CD14-positive monocyte (primary cell): ENCODE measurements around the gene SRD5A1. TPM values are rescaled to one million over a fixed set of nuclear protein-coding genes. Genes with fewer than 3 reads are reported as not detected.

Experiments used
- DNase-seq, 3 donors: peaks; one replicate each; pipeline ENCODE4 v3.0.0-alpha.2; 2011 to 2022
- H2AFZ ChIP-seq: 2 replicates; pipeline ENCODE4 v1.6.0; 2012; ENCODE audit warnings: mild to moderate bottlenecking, low read depth, low read length, inconsistent platforms; ENCODE audit not compliant: insufficient read depth, poor library complexity, severe bottlenecking
- H3K27ac ChIP-seq, 2 donors: 1 replicate in 1 of 2; 2 replicates in 1 of 2; pipeline ENCODE4 v1.5.1; 2012 to 2013; ENCODE audit warnings: low read length in 2 of 2, control low read depth in 1 of 2, inconsistent platforms in 1 of 2, low read depth in 1 of 2, mild to moderate bottlenecking in 1 of 2
- H3K27me3 ChIP-seq, 2 donors: one replicate each; pipeline versions ENCODE4 v1.6.0 to v1.6.1; 2011 to 2013; ENCODE audit warnings: low read length in 2 of 2; ENCODE audit not compliant: control insufficient read depth in 2 of 2, insufficient read depth in 2 of 2
- H3K36me3 ChIP-seq, 2 donors: replicated peaks in 1 of 2; 1 replicate in 1 of 2; 2 replicates in 1 of 2; pipeline versions ENCODE4 v1.5.1 to v1.6.1; 2012 to 2013; ENCODE audit warnings: low read length in 2 of 2, control low read depth in 1 of 2, inconsistent platforms in 1 of 2, mild to moderate bottlenecking in 1 of 2; ENCODE audit not compliant: insufficient read depth in 2 of 2, control insufficient read depth in 1 of 2
- H3K4me1 ChIP-seq, 2 donors: 1 replicate in 1 of 2; 2 replicates in 1 of 2; pipeline versions ENCODE4 v1.5.1 to v1.6.1; 2012 to 2013; ENCODE audit warnings: low read length in 2 of 2, control low read depth in 1 of 2, inconsistent platforms in 1 of 2, mild to moderate bottlenecking in 1 of 2, moderate library complexity in 1 of 2; ENCODE audit not compliant: insufficient read depth in 2 of 2, control insufficient read depth in 1 of 2
- H3K4me2 ChIP-seq: replicated peaks from 2 replicates; pipeline ENCODE3; 2012; ENCODE audit warnings: low read length, moderate library complexity, mild to moderate bottlenecking; ENCODE audit not compliant: poor library complexity, severe bottlenecking; ENCODE audit errors: extremely low read depth
- H3K4me3 ChIP-seq, 3 experiments: fragments of 200-600 bp in 1 of 3; sonication (generic) in 1 of 3; replicated peaks in 1 of 3; 1 replicate in 2 of 3; 2 replicates in 1 of 3; pipeline ENCODE4 v1.5.1; 2011 to 2013; ENCODE audit warnings: low read length in 3 of 3, mild to moderate bottlenecking in 3 of 3, control low read depth in 2 of 3, low read depth in 2 of 3, inconsistent platforms in 1 of 3, moderate library complexity in 1 of 3
- H3K79me2 ChIP-seq: 2 replicates; pipeline ENCODE4 v1.6.0; 2012; ENCODE audit warnings: mild to moderate bottlenecking, control low read depth, inconsistent platforms, low read length, moderate library complexity; ENCODE audit not compliant: insufficient read depth
- H3K9ac ChIP-seq: 2 replicates; pipeline ENCODE4 v1.6.0; 2017; ENCODE audit warnings: low read length, mild to moderate bottlenecking; ENCODE audit not compliant: insufficient read depth, poor library complexity, severe bottlenecking
- H3K9me3 ChIP-seq, 2 donors: replicated peaks in 1 of 2; 1 replicate in 1 of 2; 2 replicates in 1 of 2; pipeline versions ENCODE4 v1.5.1 to v1.6.1; 2012 to 2013; ENCODE audit warnings: low read length in 2 of 2, control low read depth in 1 of 2; ENCODE audit not compliant: control insufficient read depth in 1 of 2, insufficient read depth in 1 of 2
- H4K20me1 ChIP-seq: 2 replicates; pipeline ENCODE4 v1.6.0; 2012; ENCODE audit warnings: mild to moderate bottlenecking, low read length, control low read depth, moderate library complexity; ENCODE audit not compliant: insufficient read depth
- H3K27ac Mint-ChIP-seq, 7 donors: one replicate each; pipeline ENCODE4 v1.8.0; 2020; ENCODE audit warnings: mild to moderate bottlenecking in 7 of 7, mixed read lengths in 7 of 7, moderate library complexity in 6 of 7, inconsistent platforms in 2 of 7
- H3K27me3 Mint-ChIP-seq, 3 donors: one replicate each; pipeline ENCODE4 v1.8.0; 2021 to 2022; ENCODE audit warnings: low read depth in 3 of 3, mild to moderate bottlenecking in 3 of 3, mixed read lengths in 3 of 3, moderate library complexity in 3 of 3, inconsistent platforms in 1 of 3
- H3K36me3 Mint-ChIP-seq, 2 donors: one replicate each; pipeline ENCODE4 v1.8.0; 2020; ENCODE audit warnings: mixed read lengths in 2 of 2, inconsistent platforms in 1 of 2, mild to moderate bottlenecking in 1 of 2
- H3K4me1 Mint-ChIP-seq: one replicate; pipeline ENCODE4 v1.8.0; 2020; ENCODE audit warnings: mild to moderate bottlenecking, mixed read lengths
- H3K4me3 Mint-ChIP-seq, 2 donors: one replicate each; pipeline ENCODE4 v1.8.0; 2020; ENCODE audit warnings: mild to moderate bottlenecking in 2 of 2, mixed read lengths in 2 of 2, moderate library complexity in 1 of 2
- H3K9me3 Mint-ChIP-seq, 7 donors: one replicate each; pipeline ENCODE4 v1.8.0; 2020 to 2022; ENCODE audit warnings: mixed read lengths in 7 of 7, mild to moderate bottlenecking in 6 of 7, moderate library complexity in 6 of 7, inconsistent platforms in 2 of 7
- CTCF ChIP-seq: fragments of 200-600 bp; IDR thresholded peaks from one replicate; pipeline ENCODE4 v1.8.0; 2022; ENCODE audit warnings: antibody characterized with exemption, mild to moderate bottlenecking
- WGBS: methylation state at CpG from one replicate; pipeline ENCODE4 v1.1.5; 2013; ENCODE audit warnings: missing lambda C conversion rate; ENCODE audit not compliant: insufficient coverage; 5-methylcytosine and 5-hydroxymethylcytosine counted together
- intact Hi-C, 2 donors: fragments of 100-400 bp; cut with micrococcal nuclease; formaldehyde crosslinking; loops; one replicate each; pipeline versions ENCODE4 v1.15.0 to v1.15.1; 2023
- polyA plus RNA-seq, 3 donors: library from polyadenylated mRNA; depleted of rRNA in 1 of 3; unstranded in 2 of 3; stranded (reverse) in 1 of 3; fragments of 300-500 nt in 2 of 3; fragments of >200 nt in 1 of 3; fragmentation: Illumina TruSeq in 2 of 3; gene quantifications; 1 replicate in 2 of 3; 2 replicates in 1 of 3; pipeline ENCODE4 v1.2.3, GENCODE V29; 2012 to 2021

Gene SRD5A1
- polyA plus RNA-seq, 3 donors, result 21.2 to 34.7 (median 26.0) TPM

DNA sequence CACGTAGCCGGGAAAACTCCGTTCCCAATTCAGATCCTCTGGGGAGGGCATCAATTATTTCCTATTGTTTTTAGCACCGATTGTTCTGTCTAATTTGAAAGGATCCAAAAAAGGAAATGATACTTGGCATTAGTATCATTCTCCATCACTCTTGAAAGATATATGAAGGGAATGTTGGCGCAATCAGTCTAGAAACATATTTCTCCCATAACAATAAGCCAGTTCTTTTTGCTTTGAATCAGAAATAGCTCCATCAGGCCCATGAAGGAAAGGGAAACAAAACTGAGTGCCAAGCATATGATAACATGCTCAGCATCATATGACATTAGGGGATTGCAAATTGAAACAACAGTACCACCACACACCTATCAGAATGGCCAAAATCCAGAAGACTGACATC, 39.8 kb downstream of the SRD5A1 start:
- WGBS, result no CpG with 5 or more reads among the region's 5 CpGs
- H3K9ac ChIP-seq, result no peak overlapping the region
- no peaks in the 10 kb centered on the region for H3K27me3 ChIP-seq
- peaks cover 0 to 6% of the 10 kb centered on the region in 2 donors for H3K9me3 ChIP-seq
- no peaks in the 10 kb centered on the region for H4K20me1 ChIP-seq
- H3K4me3 ChIP-seq, result no peak overlapping the region
- DNase-seq, result no peak
- H2AFZ ChIP-seq, result no peak overlapping the region
- Mint-ChIP-seq H3K4me3 (no peak overlapping the region), H3K9me3 (peaks cover 4 to 11% (median 8%) of the 10 kb centered on the region in 7 donors), H3K4me1 (no peaks in the 10 kb centered on the region), H3K27ac (no peak overlapping the region), H3K36me3 (peaks cover 34 to 57% of the 10 kb centered on the region in 2 donors), H3K27me3 (peaks cover 0 to 4% (median 0%) of the 10 kb centered on the region in 3 donors)
- no peaks in the 10 kb centered on the region for H3K79me2 ChIP-seq
- intact Hi-C loops, result no loop called here
- no peaks in the 10 kb centered on the region for H3K4me1 ChIP-seq
- no peak overlapping the region for H3K27ac ChIP-seq
- TF ChIP-seq CTCF, result no peak
- peaks cover 11 to 37% of the 10 kb centered on the region in 2 donors for H3K36me3 ChIP-seq
- no peak overlapping the region for H3K4me2 ChIP-seq

- no peak overlapping the region for H3K4me3 ChIP-seq
- no peak overlapping the region for H3K27ac Mint-ChIP-seq
- peaks cover 11 to 28% of the 10 kb centered on the region in 2 donors for H3K36me3 ChIP-seq
- no peaks in the 10 kb centered on the region for H3K79me2 ChIP-seq
- H3K9me3 Mint-ChIP-seq, result peaks cover 4 to 11% (median 8%) of the 10 kb centered on the region in 7 donors
- H4K20me1 ChIP-seq, result no peaks in the 10 kb centered on the region
- H2AFZ ChIP-seq, result no peak overlapping the region
- peaks cover 0 to 6% (median 0%) of the 10 kb centered on the region in 3 donors for H3K27me3 Mint-ChIP-seq
- no CpG with 5 or more reads among the region's 1 CpG for WGBS
- H3K4me1 Mint-ChIP-seq, result no peaks in the 10 kb centered on the region
- H3K4me1 ChIP-seq, result no peaks in the 10 kb centered on the region
- no peaks in the 10 kb centered on the region for H3K27me3 ChIP-seq
- no peak for TF ChIP-seq CTCF
- peaks cover 29 to 52% of the 10 kb centered on the region in 2 donors for H3K36me3 Mint-ChIP-seq
- H3K4me3 Mint-ChIP-seq, result no peak overlapping the region
- H3K9ac ChIP-seq, result no peak overlapping the region
- DNase-seq, result no peak
- no peak overlapping the region for H3K27ac ChIP-seq
- intact Hi-C loops, result no loop called here
- no peak overlapping the region for H3K4me2 ChIP-seq
- H3K9me3 ChIP-seq, result peaks cover 0 to 6% of the 10 kb centered on the region in 2 donors
Measured at GRCh38 chr5:6673963-6674362, 40.7 kb downstream of the SRD5A1 start.
